Esophagus squamous epithelium (tissue), 4 donors: Measurements from ENCODE around the gene MLPH.

Experiments used
- CTCF ChIP-seq, 6 experiments: fragments of 450-650 bp in 4 of 6; fragments of 200-600 bp in 2 of 6; sonication (generic) in 2 of 6; IDR thresholded peaks; one replicate each; pipeline ENCODE4 v1.5.1; 2016 to 2019; ENCODE audit warnings: antibody characterized with exemption in 6 of 6, mild to moderate bottlenecking in 4 of 6, moderate library complexity in 4 of 6
- POLR2A ChIP-seq, 4 donors: fragments of 450-650 bp; IDR thresholded peaks; one replicate each; pipeline ENCODE4 v1.6.1; 2017; ENCODE audit warnings: antibody characterized with exemption in 4 of 4, mild to moderate bottlenecking in 4 of 4, moderate library complexity in 3 of 4

- TF ChIP-seq POLR2A (IDR thresholded peaks at IDR 0.05) (no peak), CTCF (IDR thresholded peaks at IDR 0.05) (no peak)
Measured at GRCh38 chr2:237503201-237503600, 16.1 kb downstream of the MLPH start.
